Renal cortex interstitium (tissue), 11 donors: Measurements from ENCODE around the gene PRPF6. TPM values are rescaled to one million over a fixed set of nuclear protein-coding genes. Genes with fewer than 3 reads are reported as not detected.

Source experiments
- DNase-seq, 11 donors: peaks; one replicate each; pipeline ENCODE4 v3.0.0-alpha.2; 2013; ENCODE audit warnings: low read depth in 9 of 11, low spot score in 4 of 11; ENCODE audit errors: extremely low read depth in 1 of 11
- polyA plus RNA-seq, 3 donors: library from polyadenylated mRNA; unstranded; fragments of 120-200 nt; gene quantifications; one replicate each; pipeline ENCODE4 v1.2.1, GENCODE V29; 2013; ENCODE audit not compliant: insufficient read length in 3 of 3

PRPF6 gene
- polyA plus RNA-seq, 3 donors, result 81.8 to 95.2 (median 87.4) TPM

DNA sequence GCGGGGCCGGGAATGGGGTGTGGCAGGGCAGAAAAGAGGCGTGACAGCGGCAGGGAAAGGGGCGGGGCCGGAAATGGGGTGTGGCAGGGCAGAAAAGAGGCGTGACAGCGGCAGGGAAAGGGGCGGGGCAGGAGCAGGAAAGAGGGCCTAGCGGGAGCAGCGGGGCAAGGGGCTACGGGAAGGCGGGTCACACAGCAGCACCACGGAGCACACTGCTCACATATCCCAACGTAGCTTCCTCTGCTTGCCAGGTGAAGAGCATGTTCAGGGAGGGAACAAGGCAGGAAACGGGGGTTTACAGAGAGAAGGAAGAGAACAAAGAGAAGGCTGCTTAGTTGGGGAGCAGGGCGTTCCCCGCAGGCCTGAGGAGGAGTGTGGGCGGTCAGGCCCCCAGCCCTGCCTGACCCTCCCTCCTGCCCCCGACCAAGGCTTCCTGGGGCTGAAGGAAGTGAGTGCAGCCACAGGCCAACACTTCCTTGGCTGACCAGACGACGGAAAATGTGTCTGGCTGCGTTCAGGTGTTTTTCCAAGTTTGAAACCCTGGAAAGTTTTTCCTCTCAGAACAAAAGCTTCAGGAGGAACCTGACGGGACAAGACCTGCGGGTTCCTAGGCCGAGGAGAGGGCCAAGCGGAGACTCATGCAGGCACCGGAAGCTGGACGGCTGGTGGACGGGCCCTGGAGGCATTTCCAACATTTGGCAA is 38.5 kb upstream of the PRPF6 start:
- no peak for DNase-seq

GRCh38 chr20:63942969-63943807 is 37.7 kb upstream of the PRPF6 start:
- DNase-seq, result no peak

DNA sequence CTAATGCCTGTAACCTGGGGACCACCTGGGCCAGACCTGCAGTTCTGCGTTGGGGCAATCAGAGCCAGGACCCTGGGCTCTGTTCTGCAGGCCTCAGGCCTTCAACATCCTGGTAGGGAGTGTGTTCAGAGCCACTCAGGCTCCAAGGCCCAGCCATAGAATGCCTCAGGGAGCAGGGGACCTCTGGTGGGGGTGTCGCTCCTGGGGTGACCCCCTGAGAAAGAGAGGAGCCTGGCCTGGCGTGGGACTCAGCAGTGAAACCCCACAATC is 37.2 kb upstream of the PRPF6 start:
- DNase-seq, result no peak

DNA sequence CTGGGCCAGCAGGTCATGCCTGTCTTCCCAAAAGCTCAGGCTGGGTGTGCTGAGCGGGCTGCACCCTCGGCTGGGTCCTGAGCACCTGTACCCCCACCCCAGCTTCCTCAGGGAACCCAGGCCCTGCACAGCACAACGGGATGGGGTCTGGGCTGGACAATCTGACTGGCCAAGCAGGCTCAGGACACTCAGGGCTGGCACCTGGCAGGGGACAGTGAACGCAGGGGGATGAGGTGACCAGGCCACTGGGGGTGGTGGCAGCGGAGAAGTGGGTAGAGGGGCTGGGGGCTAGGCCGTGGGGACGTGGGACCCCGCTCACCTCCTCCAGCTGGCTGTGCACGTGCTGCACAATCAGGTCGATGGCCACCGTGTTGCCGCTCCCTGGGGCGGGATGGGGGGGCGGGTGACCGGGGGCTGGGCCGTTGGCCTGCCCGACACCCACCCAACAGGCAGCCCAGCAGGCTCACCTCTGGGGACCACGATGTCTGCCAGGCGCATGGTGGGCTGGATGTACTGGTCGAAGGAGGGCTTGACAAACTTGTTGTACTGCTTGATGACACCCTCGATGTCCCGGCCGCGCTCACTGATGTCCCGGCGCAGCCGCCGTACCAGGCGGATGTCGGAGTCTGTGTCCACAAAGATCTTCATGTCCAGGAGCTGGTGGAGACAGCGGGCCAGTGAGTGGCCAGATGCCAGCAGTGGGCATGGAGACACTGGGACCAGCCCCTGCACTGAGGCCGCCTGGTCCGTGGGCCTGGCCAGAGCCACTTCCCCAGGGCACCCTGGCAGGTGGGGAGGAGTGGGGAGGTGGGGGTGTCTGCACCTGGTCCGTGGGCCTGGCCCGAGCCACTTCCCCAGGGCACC is 36.6 kb upstream of the PRPF6 start:
- DNase-seq, result no peak

DNA sequence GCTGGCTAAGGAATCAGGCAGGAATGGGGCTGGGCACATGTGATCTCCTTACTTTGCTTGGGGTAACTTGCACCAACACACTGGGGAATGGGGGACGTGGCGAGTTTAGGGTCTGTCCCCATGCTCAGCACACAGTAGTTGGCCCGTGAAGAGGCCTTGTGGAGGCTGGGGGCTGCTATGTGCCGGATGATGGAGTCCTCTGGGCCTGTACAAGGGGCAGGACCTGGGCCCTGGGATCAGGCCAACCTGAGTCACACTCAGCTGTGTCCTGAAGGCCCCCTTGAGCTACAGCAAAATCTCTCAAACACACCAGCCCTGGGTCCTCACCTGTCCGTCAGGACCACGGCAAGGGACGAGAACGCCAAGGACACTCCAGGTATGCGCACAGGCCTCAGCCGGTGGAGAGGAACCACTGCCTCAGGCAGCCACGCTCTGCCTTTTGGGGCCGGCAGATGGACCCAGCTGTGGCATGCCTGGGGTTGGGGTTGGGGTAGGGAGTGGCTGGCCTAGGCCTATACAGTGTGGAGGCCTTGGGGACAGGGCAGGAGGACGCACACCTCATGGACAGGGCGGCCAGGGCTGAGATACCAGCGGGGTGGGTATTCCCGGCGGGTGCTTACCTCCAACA is 35.8 kb upstream of the PRPF6 start:
- no peak for DNase-seq

DNA sequence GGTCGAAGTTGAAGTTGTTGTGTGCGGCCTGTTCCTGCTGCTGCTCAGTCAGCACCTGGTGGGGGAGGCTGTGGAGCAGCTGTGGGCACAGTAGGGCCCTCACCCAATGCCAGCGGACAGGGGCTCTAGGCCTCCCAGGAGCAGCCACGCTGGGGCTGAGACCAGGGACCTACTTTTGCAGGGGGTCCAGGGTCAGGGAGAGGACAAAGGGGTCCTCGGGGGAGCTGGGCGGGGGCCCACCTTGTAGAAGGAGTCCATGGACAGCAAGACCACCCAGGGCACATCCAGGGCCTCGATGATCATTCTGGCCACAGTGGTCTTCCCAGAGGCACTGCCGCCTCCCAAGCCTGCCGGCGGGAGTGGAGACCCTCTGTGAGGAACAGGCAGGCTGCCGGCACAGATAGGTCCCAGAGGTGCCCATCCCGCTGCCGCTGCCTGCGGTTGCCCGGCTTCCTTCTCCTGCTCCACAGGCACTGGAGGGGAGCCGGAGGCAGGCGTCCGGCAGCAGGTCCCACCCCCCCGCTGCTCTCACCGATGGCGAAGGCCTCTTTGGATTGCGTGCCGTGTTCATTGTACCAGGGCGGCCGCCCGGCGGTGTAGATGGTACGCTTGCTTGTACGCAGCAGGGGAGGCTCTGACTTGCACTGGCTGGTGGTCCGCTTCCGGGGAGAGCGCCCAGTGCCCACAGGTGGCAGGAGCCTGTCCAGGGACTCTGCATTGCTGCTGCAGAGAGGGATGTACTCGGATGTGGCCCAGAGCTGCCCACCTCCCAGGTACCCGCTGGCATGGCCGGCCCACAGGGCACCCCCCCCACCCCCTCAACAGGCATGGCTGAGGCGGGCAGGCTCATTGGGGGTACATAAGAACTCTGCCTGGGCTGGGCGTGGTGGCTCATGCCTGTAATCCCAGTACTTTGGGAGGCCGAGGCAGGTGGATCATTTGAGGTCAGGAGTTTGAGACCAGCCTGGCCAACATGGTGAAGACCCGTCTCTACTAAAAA is 34.7 kb upstream of the PRPF6 start:
- no peak for DNase-seq

DNA sequence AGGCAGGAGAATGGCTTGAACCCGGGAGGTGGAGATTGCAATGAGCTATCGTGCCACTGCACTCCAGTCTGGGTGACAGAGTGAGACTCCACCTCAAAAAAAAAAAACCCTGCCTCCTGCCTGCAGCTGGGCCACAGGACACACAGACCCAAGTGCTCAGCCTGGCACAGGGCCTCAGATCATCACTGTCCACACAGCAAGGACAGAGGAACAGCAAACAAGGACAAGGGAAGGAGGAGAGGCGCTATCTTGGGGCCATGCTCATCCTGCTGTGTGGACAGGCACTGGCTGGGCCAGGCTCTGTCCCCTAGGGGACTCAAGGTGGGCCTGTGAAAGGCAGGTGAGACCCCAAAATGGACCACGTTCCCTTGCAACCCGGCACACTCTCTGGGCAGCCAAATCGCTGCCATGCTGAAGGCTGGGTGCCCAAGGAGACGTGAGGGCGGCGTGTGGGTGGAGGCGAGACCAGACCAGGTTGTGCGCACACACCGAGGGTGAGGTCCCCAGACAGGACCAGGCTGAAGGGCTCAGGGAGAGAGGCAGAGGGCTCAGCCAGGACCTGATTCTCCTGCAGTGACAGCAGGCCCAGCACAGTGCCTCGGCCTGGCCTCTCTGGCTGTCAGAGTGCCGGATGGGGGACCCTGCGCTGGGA is 33.8 kb upstream of the PRPF6 start:
- no peak for DNase-seq

GRCh38 chr20:63947638-63948456 is 33.1 kb upstream of the PRPF6 start:
- no peak for DNase-seq

- DNase-seq, result no peak
These were observed 30.1 kb upstream of the PRPF6 start for GRCh38 chr20:63950701-63951397.

GRCh38 chr20:63951398-63952209 is 29.3 kb upstream of the PRPF6 start:
- no peak for DNase-seq

- DNase-seq, result no peak
These were observed 28.8 kb upstream of the PRPF6 start for GRCh38 chr20:63952210-63952535.

- DNase-seq, result no peak
These were observed 28.2 kb upstream of the PRPF6 start for GRCh38 chr20:63952769-63953168.

DNA sequence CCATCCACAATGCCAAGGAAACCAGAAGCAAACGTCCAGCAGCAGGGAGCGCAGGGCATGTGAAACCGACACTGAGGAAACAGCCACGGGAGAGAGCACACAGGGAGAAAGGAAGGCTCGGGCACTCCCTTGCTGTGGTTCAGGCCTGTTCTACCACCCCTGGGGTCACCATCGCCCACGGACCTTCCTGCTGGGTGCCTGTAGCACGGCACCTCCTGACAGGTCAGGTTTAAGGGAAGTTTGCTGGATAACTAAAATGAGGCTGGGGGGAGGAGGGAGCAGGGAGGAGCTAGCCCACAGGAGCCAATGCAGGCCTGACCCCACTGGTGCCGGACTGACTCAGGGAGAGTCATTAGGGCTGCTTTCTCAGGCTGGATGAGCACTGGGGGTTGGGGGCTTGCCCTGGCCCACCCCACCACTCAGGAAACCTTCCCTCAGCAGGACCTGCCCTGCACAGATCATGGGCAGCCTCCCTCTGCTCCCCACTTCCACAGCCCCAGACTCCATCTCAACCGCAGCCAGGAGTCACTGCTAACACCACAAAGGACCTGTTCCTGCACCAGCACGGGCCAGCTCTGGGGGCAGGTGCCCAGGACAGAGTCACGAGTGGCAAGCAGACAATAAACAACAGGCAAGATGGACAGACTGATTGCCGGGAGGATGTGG is 27.0 kb upstream of the PRPF6 start:
- no peak for DNase-seq

GRCh38 chr20:63955281-63955826 is 25.6 kb upstream of the PRPF6 start:
- no peak for DNase-seq
